ENCODE measurements around the gene ATP2B3.

GRCh38 chrX:153511784-153512500, 5.5 kb upstream of the ATP2B3 start:
- TF ChIP-seq CTBP1 (IDR thresholded peaks at IDR 0.05; ENCODE audit: borderline replicate concordance) = no peak
- no peak for TF ChIP-seq LEF1 (IDR thresholded peaks at IDR 0.05; ENCODE audit: borderline replicate concordance)
- TF ChIP-seq FOXA1 (IDR thresholded peaks at IDR 0.05) = no peak
- no peak for TF ChIP-seq SUZ12 (IDR thresholded peaks at IDR 0.05)
- no peak for TF ChIP-seq ELF4 (IDR thresholded peaks at IDR 0.05)
- TF ChIP-seq BHLHE40 (IDR thresholded peaks at IDR 0.05; ENCODE audit: borderline replicate concordance) = no peak
